IMR-90 (cell line): ENCODE data around the gene RNF34. TPM values are rescaled to one million over a fixed set of nuclear protein-coding genes. Genes with fewer than 3 reads are reported as not detected.

ENCODE experiments used
- ATAC-seq: fragments of 200-7000 bp; cut with Tn5 transposase; 2 replicates; pipeline ENCODE4 v1.9.1; 2020; ENCODE audit warnings: low read depth, mild to moderate bottlenecking, moderate library complexity
- BruUV-seq: library from RNA; stranded (reverse); fragments of 400-500 nt; replicated peaks from 2 replicates; lab custom pipeline; 2021; lab: Mats Ljungman, UMichigan
- CTCF ChIA-PET: fragments of 300-600 bp; formaldehyde crosslinking; extraction: SDS; loops from one replicate; lab custom pipeline; 2021; ENCODE audit warnings: antibody characterized with exemption; lab: Yijun Ruan, JAX
- POLR2A ChIA-PET: fragments of 300-600 bp; sonication (Branson Sonifier 250); formaldehyde crosslinking; loops from one replicate; lab custom pipeline; 2022; ENCODE audit warnings: antibody characterized with exemption; ENCODE audit not compliant: unreplicated experiment; lab: Charles Lee
- DNase-seq: peaks from one replicate; pipeline ENCODE4 v3.0.0; 2013
- H2AFZ ChIP-seq: replicated peaks from 2 replicates; pipeline ENCODE3; 2013; ENCODE audit warnings: low read length, mild to moderate bottlenecking; ENCODE audit not compliant: poor library complexity
- H2AK5ac ChIP-seq: 2 replicates; pipeline ENCODE4 v1.6.1; 2013; ENCODE audit warnings: low read depth, low read length, inconsistent platforms
- H2AK9ac ChIP-seq: replicated peaks from 2 replicates; pipeline ENCODE3; 2013; ENCODE audit warnings: mild to moderate bottlenecking, low read depth, low read length, moderate library complexity; ENCODE audit not compliant: poor library complexity
- H2BK120ac ChIP-seq: 2 replicates; pipeline ENCODE4 v1.6.1; 2013; ENCODE audit warnings: low read depth, low read length, inconsistent platforms
- H2BK15ac ChIP-seq: 3 replicates; pipeline ENCODE4 v1.6.1; 2013; ENCODE audit warnings: low read depth, low read length, inconsistent platforms
- H2BK20ac ChIP-seq: 2 replicates; pipeline ENCODE4 v1.6.1; 2013; ENCODE audit warnings: low read depth, mild to moderate bottlenecking, inconsistent platforms, low read length, moderate library complexity
- H2BK5ac ChIP-seq: 2 replicates; pipeline ENCODE4 v1.6.1; 2013; ENCODE audit warnings: mild to moderate bottlenecking, low read depth, low read length, inconsistent platforms; ENCODE audit not compliant: poor library complexity, severe bottlenecking
- H3K14ac ChIP-seq: replicated peaks from 2 replicates; pipeline ENCODE4 v1.6.1; 2013; ENCODE audit warnings: low read depth, low read length, inconsistent platforms
- H3K18ac ChIP-seq: 2 replicates; pipeline ENCODE4 v1.6.1; 2013; ENCODE audit warnings: low read depth, low read length, control low read depth
- H3K23ac ChIP-seq: 2 replicates; pipeline ENCODE4 v1.6.1; 2013; ENCODE audit warnings: low read depth, low read length, inconsistent platforms
- H3K27ac ChIP-seq: 2 replicates; pipeline ENCODE4 v1.5.1; 2013; ENCODE audit warnings: mild to moderate bottlenecking, control low read depth, low read length; ENCODE audit not compliant: insufficient read depth
- H3K27me3 ChIP-seq: 2 replicates; pipeline ENCODE4 v1.6.1; 2013; ENCODE audit warnings: low read length; ENCODE audit not compliant: control insufficient read depth, insufficient read depth
- H3K36me3 ChIP-seq: 2 replicates; pipeline ENCODE4 v1.6.1; 2013; ENCODE audit warnings: low read length, mixed read lengths; ENCODE audit not compliant: control insufficient read depth, insufficient read depth
- H3K4ac ChIP-seq: 2 replicates; pipeline ENCODE4 v1.6.1; 2013; ENCODE audit warnings: low read depth, low read length, inconsistent platforms
- H3K4me1 ChIP-seq: 2 replicates; pipeline ENCODE4 v1.6.1; 2013; ENCODE audit warnings: low read length, mixed read lengths; ENCODE audit not compliant: control insufficient read depth, insufficient read depth
- H3K4me2 ChIP-seq: 2 replicates; pipeline ENCODE4 v1.6.1; 2013; ENCODE audit warnings: low read depth, mild to moderate bottlenecking, control low read depth, low read length, moderate library complexity
- H3K4me3 ChIP-seq: 2 replicates; pipeline ENCODE4 v1.5.1; 2013; ENCODE audit warnings: low read depth, mild to moderate bottlenecking, control low read depth, low read length, moderate library complexity; ENCODE audit not compliant: insufficient read depth
- H3K56ac ChIP-seq: 2 replicates; pipeline ENCODE4 v1.6.1; 2013; ENCODE audit warnings: low read length, inconsistent platforms; ENCODE audit not compliant: insufficient read depth; ENCODE audit errors: extremely low read depth
- H3K79me1 ChIP-seq, 2 experiments: 2 replicates each; pipeline ENCODE4 v1.6.1; 2013; ENCODE audit warnings: low read length in 2 of 2, inconsistent platforms in 1 of 2, low read depth in 1 of 2
- H3K9ac ChIP-seq: 2 replicates; pipeline ENCODE4 v1.6.1; 2013; ENCODE audit warnings: low read depth, low read length, control low read depth
- H3K9me1 ChIP-seq: 2 replicates; pipeline ENCODE4 v1.6.1; 2013; ENCODE audit warnings: low read length, inconsistent platforms; ENCODE audit not compliant: insufficient read depth
- H3K9me3 ChIP-seq: 2 replicates; pipeline ENCODE4 v1.6.1; 2013; ENCODE audit warnings: low read length; ENCODE audit not compliant: control insufficient read depth, insufficient read depth
- H4K20me1 ChIP-seq: 2 replicates; pipeline ENCODE4 v1.6.1; 2013; ENCODE audit warnings: low read length, inconsistent platforms; ENCODE audit not compliant: insufficient read depth
- H4K5ac ChIP-seq: 2 replicates; pipeline ENCODE4 v1.6.1; 2013; ENCODE audit warnings: mild to moderate bottlenecking, low read depth, low read length, control low read depth
- H4K8ac ChIP-seq, 2 experiments: 2 replicates each; pipeline ENCODE4 v1.6.1; 2013; ENCODE audit warnings: low read depth in 2 of 2, low read length in 2 of 2, control low read depth in 1 of 2, inconsistent platforms in 1 of 2
- H4K91ac ChIP-seq: 2 replicates; pipeline ENCODE4 v1.6.1; 2013; ENCODE audit warnings: low read depth, low read length, inconsistent platforms; ENCODE audit not compliant: insufficient read depth
- FOS ChIP-seq: fragments of 150-350 bp; IDR thresholded peaks from 2 replicates; pipeline ENCODE4 v1.6.1; 2016; ENCODE audit warnings: low read depth, low read length
- RCOR1 ChIP-seq: IDR thresholded peaks from 2 replicates; pipeline ENCODE4 v1.6.1; 2012; ENCODE audit warnings: mild to moderate bottlenecking, low read length, improper control_type of control experiment; ENCODE audit not compliant: insufficient replicate concordance
- WGBS, 2 experiments: methylation state at CpG; one replicate each; pipeline versions ENCODE4 v1.1.5 to v1.1.7; 2013; ENCODE audit warnings: missing lambda C conversion rate in 2 of 2; ENCODE audit not compliant: insufficient read length in 1 of 2; ENCODE audit errors: extremely low coverage in 2 of 2; 5-methylcytosine and 5-hydroxymethylcytosine counted together
- dilution Hi-C: fragments of 300-500 bp; cut with HindIII; formaldehyde crosslinking; loops from one replicate; pipeline ENCODE4 v1.14.3; 2018; ENCODE audit warnings: low sequenced_read_pairs; ENCODE audit not compliant: unreplicated experiment
- in situ Hi-C: fragments of 300-500 bp; cut with MboI; formaldehyde crosslinking; loops from 3 replicates; pipeline ENCODE4 v1.14.3; 2019; ENCODE audit warnings: low sequenced_read_pairs, inconsistent platforms, mixed read lengths
- intact Hi-C: fragments of 100-400 bp; cut with micrococcal nuclease; formaldehyde crosslinking; loops from 2 replicates; pipeline ENCODE4 v1.10.0; 2022
- polyA plus RNA-seq, 3 experiments: library from polyadenylated mRNA; depleted of rRNA; stranded (reverse); fragments of >200 nt; gene quantifications; 2 replicates each; pipeline ENCODE4 v1.2.3, GENCODE V29; 2012; ENCODE audit warnings: low replicate concordance in 1 of 3
- total RNA-seq: library from RNA; depleted of rRNA; stranded (reverse); fragments of >200 nt; gene quantifications from 2 replicates; pipeline ENCODE4 v1.2.3, GENCODE V29; 2012

Gene RNF34
- total and polyA plus RNA-seq, 2 of the 4 experiments (the other 2 are of a cell fraction) = 33.2 to 69.5 TPM

GRCh38 chr12:121428883-121429282 lies 29.0 kb downstream of the RNF34 start:
- no peak overlapping the region for H3K56ac ChIP-seq
- H2AK5ac ChIP-seq = no peak overlapping the region
- in situ Hi-C loops (no loop called here), dilution Hi-C loops (no loop called here), intact Hi-C loops (loop anchor here (5.0 kb wide), 1 partner anchor 92 kb away; no protein-coding TSS in a partner anchor)
- 0 out of 2 replicates have a peak, but pooled peaks cover 2% of the 10 kb centered on the region for H3K9me1 ChIP-seq
- H2BK120ac ChIP-seq = no peak overlapping the region
- no peak overlapping the region for H3K23ac ChIP-seq
- H3K27me3 ChIP-seq = no peaks in the 10 kb centered on the region
- no peak overlapping the region for H4K5ac ChIP-seq
- DNase-seq (no peak), ATAC-seq (no peak)
- no peak overlapping the region for H2BK20ac ChIP-seq
- no peak overlapping the region for H3K14ac ChIP-seq
- H4K91ac ChIP-seq = no peak overlapping the region
- H2AK9ac ChIP-seq = no peak overlapping the region
- H3K36me3 ChIP-seq = peaks cover 51% of the 10 kb centered on the region
- H3K4me1 ChIP-seq = no peaks in the 10 kb centered on the region
- H3K9ac ChIP-seq = no peak overlapping the region
- ChIA-PET POLR2A (no interaction called here), CTCF (no interaction called here)
- H2BK15ac ChIP-seq = no peak overlapping the region
- WGBS, 2 experiments = 97% methylated on average over 5 of the region's 6 CpGs; no CpG with 5 or more reads in 1 of the 2 experiments
- no peak overlapping the region for H3K18ac ChIP-seq
- no peak overlapping the region for H4K8ac ChIP-seq
- TF ChIP-seq FOS (no peak), RCOR1 (no peak)
- H2AFZ ChIP-seq = no peak overlapping the region
- no peak overlapping the region for H2BK5ac ChIP-seq
- no peak overlapping the region for H3K4ac ChIP-seq
- peaks cover 13 to 47% of the 10 kb centered on the region in 2 experiments for H3K79me1 ChIP-seq
- H3K4me2 ChIP-seq = no peak overlapping the region
- peaks cover 5% of the 10 kb centered on the region for H4K20me1 ChIP-seq
- H3K9me3 ChIP-seq = no peaks in the 10 kb centered on the region
- no TSS peak for BruUV-seq
- no peak overlapping the region for H3K4me3 ChIP-seq
- H3K27ac ChIP-seq = no peak overlapping the region
